ACHN (cell line): ENCODE data around the gene SOX5.
"Not testable (repeated sequence)": the region's sequence is repeated elsewhere in the genome, so short reads cannot be mapped to it uniquely, and the experiment has no call there.

Experiments used
- DNase-seq: peaks from one replicate; pipeline ENCODE4 v3.0.0-alpha.2; 2015
- in situ Hi-C: cut with HindIII; loops from 2 replicates; pipeline ENCODE4 v1.10.0; 2017; ENCODE audit warnings: low sequenced_read_pairs, low pct_ligation_motif_present, low pct_unique_long_range_greater_than_20kb

The SOX5 gene

GRCh38 chr12:23921099-23921856 lies 28.2 kb downstream of the SOX5 start:
- no peak for DNase-seq
- in situ Hi-C loops, result no loop called here

- in situ Hi-C loops, result no loop called here
- no peak for DNase-seq
These were observed 37.9 kb downstream of the SOX5 start for GRCh38 chr12:23911574-23911973.

GRCh38 chr12:23909551-23909950 lies 39.9 kb downstream of the SOX5 start:
- DNase-seq, result no peak
- in situ Hi-C loops, result no loop called here

GRCh38 chr12:23906329-23906728 lies 43.1 kb downstream of the SOX5 start:
- in situ Hi-C loops, result no loop called here
- no peak for DNase-seq

- in situ Hi-C loops, result no loop called here
- DNase-seq, result no peak
These were observed 50.0 kb downstream of the SOX5 start for GRCh38 chr12:23899434-23899833.

- in situ Hi-C loops, result no loop called here
- no peak for DNase-seq
These were observed 51.3 kb downstream of the SOX5 start for GRCh38 chr12:23898121-23898520.

- in situ Hi-C loops, result no loop called here
- DNase-seq, result no peak
These were observed 53.7 kb downstream of the SOX5 start for GRCh38 chr12:23895792-23896218.

- no peak for DNase-seq
- in situ Hi-C loops, result no loop called here
These were observed 55.9 kb downstream of the SOX5 start for GRCh38 chr12:23893611-23894010.

GRCh38 chr12:23891115-23891514 lies 58.4 kb downstream of the SOX5 start:
- in situ Hi-C loops, result no loop called here
- no peak for DNase-seq

GRCh38 chr12:23889069-23889440 lies 60.4 kb downstream of the SOX5 start:
- in situ Hi-C loops, result no loop called here
- DNase-seq, result no peak

GRCh38 chr12:23888396-23889068 lies 60.9 kb downstream of the SOX5 start:
- in situ Hi-C loops, result no loop called here
- DNase-seq, result no peak

- DNase-seq, result no peak
- in situ Hi-C loops, result no loop called here
These were observed 62.2 kb downstream of the SOX5 start for GRCh38 chr12:23887055-23887835.

GRCh38 chr12:23885394-23885793 lies 64.1 kb downstream of the SOX5 start:
- in situ Hi-C loops, result no loop called here

GRCh38 chr12:23884909-23885308 lies 64.6 kb downstream of the SOX5 start:
- in situ Hi-C loops, result no loop called here
- DNase-seq, result no peak

More at GRCh38 chr12:23885394-23885793, 64.1 kb downstream of the SOX5 start:
- no peak for DNase-seq

GRCh38 chr12:23880988-23881387 lies 68.5 kb downstream of the SOX5 start:
- DNase-seq, result no peak
- in situ Hi-C loops, result no loop called here

- in situ Hi-C loops, DNase-seq: not testable (repeated sequence)
These were observed 72.9 kb downstream of the SOX5 start for GRCh38 chr12:23876618-23877017.

- in situ Hi-C loops, result no loop called here
- no peak for DNase-seq
These were observed 81.7 kb downstream of the SOX5 start for GRCh38 chr12:23867794-23868193.

GRCh38 chr12:23862701-23863100 lies 86.8 kb downstream of the SOX5 start:
- in situ Hi-C loops, result no loop called here
- no peak for DNase-seq

- in situ Hi-C loops, result no loop called here
- no peak for DNase-seq
These were observed 89.5 kb downstream of the SOX5 start for GRCh38 chr12:23860019-23860418.
